Subcutaneous adipose tissue (tissue), 4 donors: ENCODE data around the gene METTL24. TPM values are rescaled to one million over a fixed set of nuclear protein-coding genes. Genes with fewer than 3 reads are reported as not detected.

Source experiments
- CTCF ChIP-seq: fragments of 450-650 bp; IDR thresholded peaks from one replicate; pipeline ENCODE4 v1.5.1; 2016; ENCODE audit warnings: low read depth, mild to moderate bottlenecking, control low read depth, antibody characterized with exemption, moderate library complexity
- total RNA-seq, 4 donors: library from RNA; depleted of rRNA; stranded (reverse); fragments of >200 nt; gene quantifications; one replicate each; pipeline ENCODE4 v1.1.0, GENCODE V29; 2016

The METTL24 gene
- total RNA-seq, 4 donors from 2014 or later = 0.68 to 0.88 TPM; not detected in 2

GRCh38 chr6:110232450-110232849, 125.7 kb downstream of the METTL24 start:
- no peak for TF ChIP-seq CTCF

GRCh38 chr6:110226261-110226660, 131.9 kb downstream of the METTL24 start:
- no peak for TF ChIP-seq CTCF

DNA sequence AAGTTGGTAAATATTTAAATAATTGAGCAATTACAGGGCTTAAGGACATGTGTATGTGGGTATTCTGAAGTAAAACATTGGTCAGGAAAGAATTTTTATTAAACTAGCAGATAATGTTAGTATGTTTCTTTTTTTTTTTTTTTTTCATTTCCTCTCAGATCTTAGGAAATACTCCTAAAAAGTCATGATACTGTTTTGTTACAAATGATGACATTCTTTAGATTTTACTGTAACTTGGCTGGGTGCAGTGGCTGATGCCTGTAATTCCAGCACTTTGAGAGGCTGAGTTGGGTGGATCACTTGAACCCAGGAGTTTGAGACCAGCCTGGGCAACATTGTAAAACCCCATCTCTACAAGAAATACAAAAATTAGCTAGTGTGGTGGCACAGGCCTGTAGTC, 136.4 kb downstream of the METTL24 start:
- no peak for TF ChIP-seq CTCF

- no peak for TF ChIP-seq CTCF
These were observed 140.9 kb downstream of the METTL24 start for GRCh38 chr6:110217266-110217665.

- TF ChIP-seq CTCF = no peak
These were observed 142.0 kb downstream of the METTL24 start for GRCh38 chr6:110216140-110216539.

GRCh38 chr6:110214338-110214737, 143.8 kb downstream of the METTL24 start:
- TF ChIP-seq CTCF = no peak

DNA sequence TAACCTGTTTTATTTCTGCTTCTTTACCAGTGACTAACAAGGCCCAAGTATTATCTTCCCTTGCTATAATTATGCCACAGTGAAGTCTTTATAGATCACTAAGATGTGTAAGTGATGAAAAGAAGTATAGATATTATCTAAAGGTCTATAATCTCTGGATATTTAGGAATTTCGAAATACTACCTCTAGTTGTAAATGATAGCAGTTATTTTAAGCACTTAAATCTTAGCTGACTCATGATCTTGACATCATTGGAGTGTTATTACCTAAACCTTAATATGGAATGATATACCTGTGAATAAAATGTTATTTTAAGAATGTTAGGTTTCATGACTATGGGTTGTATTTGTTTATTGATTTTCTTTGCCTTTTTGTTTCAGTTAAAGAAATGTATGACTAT, 146.4 kb downstream of the METTL24 start:
- TF ChIP-seq CTCF = no peak
